ENCODE data around the gene MARK1.

DNA sequence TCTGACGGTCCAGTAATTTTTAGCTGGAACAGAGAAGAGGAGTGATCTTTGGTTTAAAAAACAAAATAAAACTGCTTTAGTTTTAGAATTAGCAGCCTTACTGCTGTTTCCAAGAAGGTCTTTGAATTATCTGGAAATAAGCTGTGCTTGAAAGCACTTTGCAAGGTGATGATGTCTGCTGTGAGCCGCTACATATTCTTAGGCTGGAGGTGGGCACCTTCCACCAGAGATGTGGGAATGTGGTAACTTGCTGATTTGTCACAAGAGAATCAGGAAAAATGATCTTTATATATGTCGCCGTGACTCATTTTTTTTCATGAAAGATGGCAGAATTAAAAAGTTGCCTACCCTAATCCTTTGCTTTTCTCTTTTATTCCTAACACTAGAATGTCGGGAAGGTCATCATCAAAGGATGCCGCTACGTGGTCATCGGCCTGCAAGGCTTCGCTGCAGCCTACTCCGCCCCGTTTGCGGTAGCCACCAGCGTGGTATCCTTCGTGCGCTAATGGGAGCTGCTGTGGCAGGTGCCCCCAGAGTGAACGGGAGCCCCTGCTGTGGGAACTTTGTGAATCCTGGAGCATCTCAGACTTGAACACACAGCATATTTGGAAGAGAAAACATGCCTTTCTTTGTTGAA lies 168.4 kb downstream of the MARK1 start:
- TF ChIP-seq POLR2A (IDR thresholded peaks at IDR 0.05) (no peak), EP300 (IDR thresholded peaks at IDR 0.05) (no peak)
- TF ChIP-seq, protein P1, sequence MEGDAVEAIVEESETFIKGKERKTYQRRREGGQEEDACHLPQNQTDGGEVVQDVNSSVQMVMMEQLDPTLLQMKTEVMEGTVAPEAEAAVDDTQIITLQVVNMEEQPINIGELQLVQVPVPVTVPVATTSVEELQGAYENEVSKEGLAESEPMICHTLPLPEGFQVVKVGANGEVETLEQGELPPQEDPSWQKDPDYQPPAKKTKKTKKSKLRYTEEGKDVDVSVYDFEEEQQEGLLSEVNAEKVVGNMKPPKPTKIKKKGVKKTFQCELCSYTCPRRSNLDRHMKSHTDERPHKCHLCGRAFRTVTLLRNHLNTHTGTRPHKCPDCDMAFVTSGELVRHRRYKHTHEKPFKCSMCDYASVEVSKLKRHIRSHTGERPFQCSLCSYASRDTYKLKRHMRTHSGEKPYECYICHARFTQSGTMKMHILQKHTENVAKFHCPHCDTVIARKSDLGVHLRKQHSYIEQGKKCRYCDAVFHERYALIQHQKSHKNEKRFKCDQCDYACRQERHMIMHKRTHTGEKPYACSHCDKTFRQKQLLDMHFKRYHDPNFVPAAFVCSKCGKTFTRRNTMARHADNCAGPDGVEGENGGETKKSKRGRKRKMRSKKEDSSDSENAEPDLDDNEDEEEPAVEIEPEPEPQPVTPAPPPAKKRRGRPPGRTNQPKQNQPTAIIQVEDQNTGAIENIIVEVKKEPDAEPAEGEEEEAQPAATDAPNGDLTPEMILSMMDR (IDR thresholded peaks at IDR 0.05), result no peak
